ENCODE measurements around the gene ZBP1. TPM values are rescaled to one million over a fixed set of nuclear protein-coding genes. Genes with fewer than 3 reads are reported as not detected.
A peak's percentile ranks its signal among the peaks of the same experiment; 100 is the strongest.

ZBP1 gene
- total and polyA plus RNA-seq, 3 donors from 2014 or later = 0.31 to 0.66 TPM; not detected in 1

- TF ChIP-seq, protein P1, sequence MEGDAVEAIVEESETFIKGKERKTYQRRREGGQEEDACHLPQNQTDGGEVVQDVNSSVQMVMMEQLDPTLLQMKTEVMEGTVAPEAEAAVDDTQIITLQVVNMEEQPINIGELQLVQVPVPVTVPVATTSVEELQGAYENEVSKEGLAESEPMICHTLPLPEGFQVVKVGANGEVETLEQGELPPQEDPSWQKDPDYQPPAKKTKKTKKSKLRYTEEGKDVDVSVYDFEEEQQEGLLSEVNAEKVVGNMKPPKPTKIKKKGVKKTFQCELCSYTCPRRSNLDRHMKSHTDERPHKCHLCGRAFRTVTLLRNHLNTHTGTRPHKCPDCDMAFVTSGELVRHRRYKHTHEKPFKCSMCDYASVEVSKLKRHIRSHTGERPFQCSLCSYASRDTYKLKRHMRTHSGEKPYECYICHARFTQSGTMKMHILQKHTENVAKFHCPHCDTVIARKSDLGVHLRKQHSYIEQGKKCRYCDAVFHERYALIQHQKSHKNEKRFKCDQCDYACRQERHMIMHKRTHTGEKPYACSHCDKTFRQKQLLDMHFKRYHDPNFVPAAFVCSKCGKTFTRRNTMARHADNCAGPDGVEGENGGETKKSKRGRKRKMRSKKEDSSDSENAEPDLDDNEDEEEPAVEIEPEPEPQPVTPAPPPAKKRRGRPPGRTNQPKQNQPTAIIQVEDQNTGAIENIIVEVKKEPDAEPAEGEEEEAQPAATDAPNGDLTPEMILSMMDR (IDR thresholded peaks at IDR 0.05) = no peak
- TF ChIP-seq POLR2A (IDR thresholded peaks at IDR 0.05) = no peak
- 86 to 88% methylated on average over 13 of the region's 13 CpGs for WGBS, 2 donors
- H3K9me3 ChIP-seq = no peaks in the 10 kb centered on the region
- H3K27ac ChIP-seq = no peak overlapping the region
- H3K36me3 ChIP-seq (ENCODE audit: low read depth, missing control alignments) = no peaks in the 10 kb centered on the region
- H3K27me3 ChIP-seq = no peaks in the 10 kb centered on the region
- intact Hi-C loops (cut with DNase I; ENCODE audit: low total_unique reads) = no loop called here
- DNase-seq = peak; percentile 7
- H3K4me3 ChIP-seq = no peak overlapping the region
- no peaks in the 10 kb centered on the region for H3K4me1 ChIP-seq
Measured at GRCh38 chr20:57660181-57660921, 40.1 kb upstream of the ZBP1 start.

DNA sequence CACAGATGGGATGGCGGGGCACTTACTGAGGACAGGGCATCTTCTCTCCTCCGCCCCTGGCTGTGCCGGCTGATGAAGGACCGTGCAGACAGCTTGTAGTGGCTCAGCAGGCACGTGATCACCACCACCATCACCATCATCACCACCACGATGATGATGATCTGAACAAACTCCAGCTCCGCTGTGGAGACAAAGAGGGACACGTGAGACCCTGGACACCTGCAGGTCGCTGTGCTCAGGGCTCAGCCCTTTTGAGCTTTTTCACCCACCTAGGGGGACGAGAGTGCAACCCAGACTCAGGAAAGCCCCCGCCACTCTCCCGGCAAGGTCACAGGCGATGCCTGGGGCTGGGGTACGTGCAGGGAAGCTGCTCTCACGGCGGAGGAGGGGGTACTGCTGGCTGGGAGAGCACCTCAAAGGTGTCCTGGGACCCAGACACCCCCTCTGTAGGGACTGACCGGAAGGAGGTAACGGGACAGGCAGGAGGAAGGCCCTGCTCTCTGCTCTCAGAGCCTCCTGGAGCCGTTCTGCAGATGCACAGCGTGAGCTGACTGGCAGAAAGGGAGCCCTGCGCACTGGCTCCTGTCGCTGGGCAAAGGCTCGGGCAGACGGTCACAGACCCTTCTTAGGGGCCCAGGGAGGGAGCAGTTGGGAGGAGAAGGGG, 39.4 kb upstream of the ZBP1 start:
- H3K4me1 ChIP-seq = no peaks in the 10 kb centered on the region
- H3K27me3 ChIP-seq = no peaks in the 10 kb centered on the region
- H3K36me3 ChIP-seq (ENCODE audit: low read depth, missing control alignments) = no peaks in the 10 kb centered on the region
- peak; percentile 6 for DNase-seq
- 88 to 95% methylated on average over 20 to 24 of the region's 24 CpGs for WGBS, 2 donors
- intact Hi-C loops (cut with DNase I; ENCODE audit: low total_unique reads) = loop anchor here (5.0 to 10.0 kb wide), 2 partner anchors 425 to 518 kb away; no protein-coding TSS in a partner anchor
- H3K9me3 ChIP-seq = no peaks in the 10 kb centered on the region
- TF ChIP-seq POLR2A (IDR thresholded peaks at IDR 0.05) = no peak
- TF ChIP-seq, protein P1 (IDR thresholded peaks at IDR 0.05) = no peak
- no peak overlapping the region for H3K4me3 ChIP-seq
- H3K27ac ChIP-seq = no peak overlapping the region

- H3K27me3 ChIP-seq = no peaks in the 10 kb centered on the region
- no peak overlapping the region for H3K27ac ChIP-seq
- intact Hi-C loops (cut with DNase I; ENCODE audit: low total_unique reads) = loop anchor here (5.0 to 10.0 kb wide), 2 partner anchors 426 to 518 kb away; no protein-coding TSS in a partner anchor
- no peak overlapping the region for H3K4me3 ChIP-seq
- WGBS, 2 donors = 91 to 92% methylated on average over 21 to 24 of the region's 25 CpGs
- no peaks in the 10 kb centered on the region for H3K36me3 ChIP-seq (ENCODE audit: low read depth, missing control alignments)
- no peaks in the 10 kb centered on the region for H3K4me1 ChIP-seq
- H3K9me3 ChIP-seq = no peaks in the 10 kb centered on the region
- DNase-seq = peak; percentile 8
- TF ChIP-seq, protein P1 (IDR thresholded peaks at IDR 0.05) = no peak
- no peak for TF ChIP-seq POLR2A (IDR thresholded peaks at IDR 0.05)
Measured at GRCh38 chr20:57658833-57659516, 38.7 kb upstream of the ZBP1 start.

- DNase-seq = no peak
Measured at GRCh38 chr20:57658447-57658832, 38.2 kb upstream of the ZBP1 start.

More at GRCh38 chr20:57658447-57658832, 38.2 kb upstream of the ZBP1 start:
- Histone ChIP-seq H3K36me3 (ENCODE audit: low read depth, missing control alignments) (no peaks in the 10 kb centered on the region), H3K27me3 (no peaks in the 10 kb centered on the region), H3K4me3 (no peak overlapping the region), H3K4me1 (no peaks in the 10 kb centered on the region), H3K27ac (no peak overlapping the region), H3K9me3 (no peaks in the 10 kb centered on the region)
- 80 to 95% methylated on average over 4 to 8 of the region's 8 CpGs for WGBS, 2 donors
- TF ChIP-seq, protein P1 (IDR thresholded peaks at IDR 0.05) = no peak
- no peak for TF ChIP-seq POLR2A (IDR thresholded peaks at IDR 0.05)
- intact Hi-C loops (cut with DNase I; ENCODE audit: low total_unique reads) = loop anchor here (5.0 to 10.0 kb wide), 2 partner anchors 426 to 519 kb away; no protein-coding TSS in a partner anchor

All from testis (tissue), 3 donors.